CD1c-positive myeloid dendritic cell (primary cell): ENCODE measurements around the gene NAV1.
"Not testable (repeated sequence)": the region's sequence is repeated elsewhere in the genome, so short reads cannot be mapped to it uniquely, and the experiment has no call there.

ENCODE experiments used
- DNase-seq: peaks from one replicate; pipeline ENCODE4 v3.0.0-alpha.2; 2016; ENCODE audit errors: extremely low spot score

NAV1 gene

GRCh38 chr1:201520046-201520575 is 18.8 kb upstream of the NAV1 start:
- DNase-seq: not testable (repeated sequence)

DNA sequence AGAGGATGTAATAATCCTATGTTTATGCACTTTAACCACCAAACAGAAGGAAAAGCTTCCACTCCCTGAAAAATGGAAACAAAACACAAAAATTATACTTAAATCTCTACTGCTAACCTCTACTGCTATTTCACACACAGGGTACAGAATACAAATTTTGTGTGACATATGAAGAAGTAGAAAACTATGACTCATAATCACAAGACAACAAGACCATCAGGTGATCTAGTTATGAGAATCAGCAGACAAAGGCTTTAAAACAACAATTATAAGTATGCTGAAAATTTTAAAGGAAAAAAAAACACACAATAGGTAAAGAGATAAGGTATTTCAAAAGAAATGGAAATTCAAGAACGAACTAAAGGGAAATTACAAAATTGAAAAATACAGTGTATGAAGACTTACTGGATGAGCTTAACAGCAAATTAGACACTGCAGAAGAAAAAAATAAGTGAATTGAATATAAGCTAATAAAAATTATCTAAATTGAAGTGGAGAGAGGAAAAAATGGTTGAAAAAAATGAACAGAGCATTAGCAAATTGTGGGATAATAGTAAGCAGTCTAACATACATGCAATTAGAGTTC is 13.6 kb upstream of the NAV1 start:
- DNase-seq: peak; percentile 58

GRCh38 chr1:201527879-201528278 is 11.0 kb upstream of the NAV1 start:
- DNase-seq: no peak

DNA sequence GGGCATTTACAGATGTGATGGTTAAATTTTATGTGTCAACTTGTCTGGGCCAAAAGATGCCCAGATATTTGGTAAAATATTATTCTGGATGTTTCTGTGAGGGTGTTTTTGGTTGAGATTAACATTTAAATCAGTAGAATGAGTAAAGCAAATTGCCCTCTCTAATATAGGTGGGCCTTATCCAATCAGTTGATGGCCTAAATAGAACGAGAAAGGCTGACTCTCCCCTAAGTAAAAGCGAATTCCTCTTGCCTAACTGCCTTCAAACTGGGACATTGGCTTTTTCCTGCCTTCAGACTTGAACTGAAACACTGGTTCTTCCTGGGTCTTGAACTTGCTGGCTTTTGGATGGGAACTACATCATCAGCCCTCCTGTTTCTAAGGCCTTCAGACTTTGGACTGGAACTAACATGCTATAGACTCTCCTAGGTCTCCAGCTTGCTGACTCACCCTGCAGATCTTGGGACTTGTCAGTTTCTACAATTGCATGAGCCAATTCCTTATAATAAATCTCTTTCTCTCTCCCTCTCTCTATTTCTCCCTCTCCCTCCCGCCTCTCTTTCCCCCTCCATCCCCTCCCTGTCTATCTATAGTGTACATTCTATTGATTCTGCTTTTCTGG is 10.2 kb upstream of the NAV1 start:
- DNase-seq: no peak

GRCh38 chr1:201530741-201531531 is 8.0 kb upstream of the NAV1 start:
- peak; percentile 80 for DNase-seq

DNA sequence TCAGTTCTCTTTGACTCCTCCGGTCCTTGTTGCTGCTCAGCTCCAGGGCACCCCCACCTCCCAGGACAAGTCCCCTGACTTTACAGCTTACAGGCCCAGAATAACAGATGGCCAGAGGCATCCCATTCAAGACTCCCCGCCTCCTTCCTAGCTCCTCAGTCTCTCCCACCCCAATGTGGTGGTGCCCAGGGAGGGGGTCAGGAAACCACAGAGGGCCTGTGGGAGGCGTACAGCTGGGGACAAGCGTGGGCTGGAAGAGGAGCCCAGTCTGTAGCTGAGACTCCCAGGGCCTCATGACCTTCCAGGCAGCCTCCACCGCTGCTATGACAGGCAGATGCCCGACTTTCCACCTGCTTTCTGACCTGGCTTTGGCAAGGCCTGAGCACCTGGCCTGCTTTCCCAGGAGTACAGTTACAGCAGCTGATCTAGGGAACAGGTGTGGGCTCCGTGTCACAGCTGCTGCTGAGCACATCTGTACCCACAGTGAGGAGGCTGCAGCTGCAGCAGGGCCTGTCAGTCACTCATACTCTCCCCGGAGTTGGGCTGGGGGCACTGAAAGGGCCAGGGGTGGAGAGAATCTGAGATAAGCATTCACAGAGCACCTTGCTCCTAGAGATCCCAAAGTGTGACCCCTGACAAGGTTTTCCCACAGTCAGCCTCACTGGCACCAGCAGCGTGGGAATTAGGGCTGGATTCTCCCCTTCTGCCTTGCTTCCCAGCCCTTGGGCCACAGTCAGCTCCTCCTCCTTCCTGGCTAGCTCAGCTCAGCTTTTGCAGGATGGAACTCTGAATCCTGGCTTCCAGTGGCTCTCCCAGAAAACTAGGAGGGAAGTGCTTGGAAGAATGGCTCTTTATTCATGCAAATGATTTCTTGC is 7.1 kb upstream of the NAV1 start:
- DNase-seq: no peak

- no peak for DNase-seq
These were observed 5.1 kb upstream of the NAV1 start for GRCh38 chr1:201533836-201534235.

DNA sequence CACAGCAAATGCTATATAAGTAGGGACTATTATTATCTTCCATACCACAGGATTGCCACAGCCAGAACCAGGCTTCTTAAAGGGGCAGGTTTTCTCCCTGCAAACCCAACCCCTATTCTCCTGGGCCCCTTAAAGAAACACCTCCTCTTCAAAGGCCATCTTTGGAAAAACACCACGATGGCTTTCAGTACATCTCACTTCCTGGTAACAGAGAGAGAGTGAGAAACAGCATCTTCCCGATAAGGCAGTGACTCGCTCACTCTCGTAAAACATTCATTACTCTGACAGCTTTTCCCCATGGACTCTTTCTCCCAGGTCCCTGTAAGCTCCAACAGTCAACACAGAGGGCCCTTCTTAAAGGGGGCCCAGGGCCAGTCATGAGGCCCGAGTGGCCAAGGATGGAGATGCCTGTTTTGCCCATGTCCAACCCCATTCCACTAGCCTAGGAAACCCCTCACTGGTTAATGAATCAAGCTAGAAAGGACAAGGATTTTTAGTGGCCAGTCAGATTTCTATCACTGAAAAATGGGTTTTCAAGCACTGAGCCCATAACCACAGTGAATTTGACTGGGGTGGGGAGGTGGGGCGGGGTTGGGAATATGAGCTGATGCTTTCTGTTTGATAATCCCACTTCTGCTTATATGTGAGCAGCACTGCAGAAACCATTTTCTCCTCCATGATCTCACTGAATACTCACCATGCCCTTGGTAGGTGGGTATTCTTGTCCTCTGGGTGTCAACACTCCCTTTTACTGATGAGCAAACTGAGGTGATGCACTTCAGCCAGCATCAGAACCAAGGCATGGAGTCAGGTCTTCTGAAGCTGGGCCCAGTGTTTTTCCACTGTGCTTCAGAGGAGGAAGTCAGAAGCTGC is 3.6 kb upstream of the NAV1 start:
- peak; percentile 54 for DNase-seq

GRCh38 chr1:201535919-201536245 is 3.0 kb upstream of the NAV1 start:
- DNase-seq: no peak

DNA sequence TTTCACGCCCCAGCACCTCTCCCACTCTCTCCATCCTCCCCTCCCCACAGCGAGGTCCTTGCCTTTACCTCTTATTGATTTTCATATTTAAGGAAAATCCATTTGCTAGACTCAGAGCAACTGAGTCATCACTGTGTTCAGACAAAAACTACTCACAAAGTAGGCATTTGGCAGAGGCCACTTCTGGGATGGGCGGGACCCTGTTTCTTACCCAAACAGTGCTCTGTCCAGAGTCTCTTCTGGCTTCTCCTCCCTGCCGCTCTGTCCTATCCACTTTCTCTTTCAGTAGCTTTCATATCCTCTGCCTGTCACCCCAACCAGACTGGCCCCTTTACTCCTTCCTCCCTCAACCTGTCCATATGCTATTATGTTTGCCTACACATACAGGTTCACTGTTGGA is 2.4 kb upstream of the NAV1 start:
- no peak for DNase-seq

DNA sequence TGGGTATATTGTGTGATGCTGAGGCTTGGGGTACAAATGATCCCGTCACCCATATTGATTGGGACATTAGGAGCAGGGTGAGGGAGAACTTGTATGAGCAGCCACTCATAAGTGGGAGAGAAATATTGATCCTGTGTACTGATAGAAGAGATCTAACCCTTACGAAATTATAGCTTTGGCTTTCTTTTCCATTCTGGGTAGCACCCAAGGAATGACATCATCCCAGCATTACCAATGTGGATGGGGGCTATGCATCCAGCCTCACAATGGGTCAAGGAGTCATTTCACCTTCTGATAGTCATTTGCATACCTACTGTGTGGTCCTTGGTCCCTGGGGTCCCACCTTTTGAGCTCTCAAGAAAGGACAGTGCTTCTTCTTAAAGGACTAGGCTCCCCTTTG is 1.9 kb upstream of the NAV1 start:
- DNase-seq: no peak

DNA sequence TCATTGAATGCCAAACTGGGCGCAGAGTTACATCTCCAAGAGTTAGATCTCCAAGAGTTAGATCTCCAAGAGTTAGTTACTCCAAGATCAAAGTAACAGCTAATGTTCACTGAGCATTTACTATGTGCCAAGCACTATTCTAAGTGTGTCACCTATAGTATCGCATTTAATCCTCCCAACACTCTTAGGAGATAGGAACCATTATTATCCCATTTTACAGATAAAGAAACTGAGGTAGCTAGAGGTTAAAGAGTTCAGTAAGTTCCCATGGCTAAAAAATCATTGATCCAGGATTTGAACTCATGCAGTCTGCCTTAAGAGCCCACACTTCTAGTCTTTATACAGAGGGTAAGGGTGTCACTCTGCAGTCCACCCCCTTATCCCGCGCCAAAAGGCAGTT is 1.5 kb upstream of the NAV1 start:
- DNase-seq: no peak

GRCh38 chr1:201537891-201538611 is 876 bp upstream of the NAV1 start:
- no peak for DNase-seq

GRCh38 chr1:201539561-201540431 is 869 bp downstream of the NAV1 start:
- peak; percentile 69 for DNase-seq

- no peak for DNase-seq
These were observed 2.2 kb downstream of the NAV1 start for GRCh38 chr1:201540846-201541735.

GRCh38 chr1:201542309-201543035 is 3.5 kb downstream of the NAV1 start:
- no peak for DNase-seq

DNA sequence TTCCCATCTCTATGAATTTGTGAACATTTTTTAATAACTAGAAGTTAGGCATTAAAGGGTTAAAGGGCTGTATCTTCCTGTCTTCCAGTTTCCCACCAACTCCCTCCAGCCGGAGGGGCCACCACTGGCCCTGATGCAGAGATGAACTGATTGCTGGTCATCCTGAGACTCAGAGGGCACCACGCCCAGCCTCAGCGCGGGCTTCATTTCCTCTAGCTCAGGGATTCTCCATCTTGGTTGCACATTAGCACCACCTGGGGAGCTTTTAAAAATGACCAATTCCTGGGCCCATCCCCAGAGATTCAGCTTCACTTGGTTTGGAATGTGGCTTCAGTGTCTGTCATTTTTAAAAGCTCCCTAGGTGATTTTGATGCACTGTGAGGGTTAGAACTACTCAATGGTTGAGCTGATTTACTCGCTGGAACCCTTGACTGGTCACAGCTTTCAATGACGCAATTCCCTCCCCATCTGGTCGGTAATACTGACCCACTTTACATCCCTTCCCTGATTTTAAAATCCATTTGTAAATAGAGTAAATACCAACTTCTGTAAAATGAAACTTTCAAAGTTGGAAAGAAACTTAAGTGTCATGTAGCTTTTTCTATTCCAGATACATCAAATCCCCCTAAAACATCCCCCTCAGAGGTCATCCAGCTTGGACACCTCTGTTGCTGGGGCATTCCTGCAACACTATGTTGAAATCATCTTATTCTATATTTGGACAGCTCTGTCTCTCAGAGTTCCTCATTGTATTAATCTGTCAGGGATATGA is 5.1 kb downstream of the NAV1 start:
- no peak for DNase-seq
